ENCODE measurements around the gene MACROD2.

MACROD2 gene

DNA sequence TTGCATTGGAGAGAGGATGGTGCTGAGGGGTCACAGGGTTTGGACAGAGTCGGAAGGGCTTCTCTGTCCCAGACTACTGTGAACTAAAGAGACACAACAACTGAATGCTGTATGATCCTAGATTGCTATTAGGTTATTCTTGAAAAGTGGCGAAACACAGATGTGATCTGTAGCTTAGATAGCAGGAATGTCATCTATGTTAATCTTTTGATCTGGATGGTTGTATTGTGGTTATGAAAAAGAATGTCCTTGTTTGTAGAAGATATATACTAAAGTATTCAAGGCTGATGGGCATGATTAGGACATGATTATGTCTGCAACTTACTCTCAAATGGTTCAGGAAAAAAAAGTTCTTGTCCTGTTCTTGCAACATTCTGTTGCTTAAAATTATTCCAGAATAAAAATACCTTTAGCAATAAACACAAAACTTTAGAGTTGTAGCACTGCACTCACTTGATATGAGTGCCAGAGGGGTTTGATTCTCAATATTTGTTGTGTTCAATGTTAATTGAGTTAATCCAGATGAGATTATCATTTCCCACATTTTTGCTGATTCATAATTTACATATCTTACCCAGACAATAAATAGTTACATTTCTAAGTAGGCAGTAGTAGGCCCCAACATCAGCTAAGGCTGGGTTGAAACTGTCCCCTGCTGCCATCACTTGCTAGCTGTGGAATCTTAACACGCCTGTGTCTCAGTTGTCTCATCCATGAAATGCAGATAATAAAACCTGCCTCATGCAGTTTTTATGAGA is 1932.8 kb downstream of the MACROD2 start:
- H3K36me3 ChIP-seq: no peaks in the 10 kb centered on the region
- no peak for DNase-seq
- H3K4me3 ChIP-seq (ENCODE audit: low read depth, low read length): no peak overlapping the region
- no peaks in the 10 kb centered on the region for H3K27me3 ChIP-seq
- H3K4me1 ChIP-seq: no peaks in the 10 kb centered on the region; the same call in 1 of the 2 replicates
- TF ChIP-seq, protein P1, sequence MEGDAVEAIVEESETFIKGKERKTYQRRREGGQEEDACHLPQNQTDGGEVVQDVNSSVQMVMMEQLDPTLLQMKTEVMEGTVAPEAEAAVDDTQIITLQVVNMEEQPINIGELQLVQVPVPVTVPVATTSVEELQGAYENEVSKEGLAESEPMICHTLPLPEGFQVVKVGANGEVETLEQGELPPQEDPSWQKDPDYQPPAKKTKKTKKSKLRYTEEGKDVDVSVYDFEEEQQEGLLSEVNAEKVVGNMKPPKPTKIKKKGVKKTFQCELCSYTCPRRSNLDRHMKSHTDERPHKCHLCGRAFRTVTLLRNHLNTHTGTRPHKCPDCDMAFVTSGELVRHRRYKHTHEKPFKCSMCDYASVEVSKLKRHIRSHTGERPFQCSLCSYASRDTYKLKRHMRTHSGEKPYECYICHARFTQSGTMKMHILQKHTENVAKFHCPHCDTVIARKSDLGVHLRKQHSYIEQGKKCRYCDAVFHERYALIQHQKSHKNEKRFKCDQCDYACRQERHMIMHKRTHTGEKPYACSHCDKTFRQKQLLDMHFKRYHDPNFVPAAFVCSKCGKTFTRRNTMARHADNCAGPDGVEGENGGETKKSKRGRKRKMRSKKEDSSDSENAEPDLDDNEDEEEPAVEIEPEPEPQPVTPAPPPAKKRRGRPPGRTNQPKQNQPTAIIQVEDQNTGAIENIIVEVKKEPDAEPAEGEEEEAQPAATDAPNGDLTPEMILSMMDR (IDR thresholded peaks at IDR 0.05; ENCODE audit: low read depth, low read length): no peak
- no peaks in the 10 kb centered on the region for H3K9me3 ChIP-seq

DNA sequence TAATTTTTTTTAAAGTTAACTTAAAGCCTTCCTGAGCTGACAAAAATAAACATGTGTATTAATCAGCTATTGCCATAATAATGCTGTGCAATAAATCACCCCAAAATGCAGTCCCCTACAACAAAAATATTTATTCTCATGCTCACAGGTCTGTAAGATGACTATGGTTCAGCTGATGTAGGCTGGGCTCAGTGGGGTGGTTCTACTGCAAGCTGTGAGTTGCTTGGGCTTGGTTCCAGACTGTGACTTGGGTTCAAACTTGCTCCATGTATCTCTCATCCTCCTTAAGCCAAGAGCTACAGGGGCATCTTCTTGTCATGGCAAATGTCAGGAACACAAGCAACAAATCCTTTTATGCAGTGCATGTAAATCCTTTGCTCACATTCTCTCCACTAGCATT is 1933.6 kb downstream of the MACROD2 start:
- Histone ChIP-seq H3K36me3 (no peaks in the 10 kb centered on the region), H3K9me3 (no peaks in the 10 kb centered on the region), H3K4me1 (no peaks in the 10 kb centered on the region), H3K4me3 (ENCODE audit: low read depth, low read length) (no peak overlapping the region), H3K27me3 (no peaks in the 10 kb centered on the region)
- no peak for DNase-seq
- TF ChIP-seq, protein P1 (IDR thresholded peaks at IDR 0.05; ENCODE audit: low read depth, low read length): no peak

DNA sequence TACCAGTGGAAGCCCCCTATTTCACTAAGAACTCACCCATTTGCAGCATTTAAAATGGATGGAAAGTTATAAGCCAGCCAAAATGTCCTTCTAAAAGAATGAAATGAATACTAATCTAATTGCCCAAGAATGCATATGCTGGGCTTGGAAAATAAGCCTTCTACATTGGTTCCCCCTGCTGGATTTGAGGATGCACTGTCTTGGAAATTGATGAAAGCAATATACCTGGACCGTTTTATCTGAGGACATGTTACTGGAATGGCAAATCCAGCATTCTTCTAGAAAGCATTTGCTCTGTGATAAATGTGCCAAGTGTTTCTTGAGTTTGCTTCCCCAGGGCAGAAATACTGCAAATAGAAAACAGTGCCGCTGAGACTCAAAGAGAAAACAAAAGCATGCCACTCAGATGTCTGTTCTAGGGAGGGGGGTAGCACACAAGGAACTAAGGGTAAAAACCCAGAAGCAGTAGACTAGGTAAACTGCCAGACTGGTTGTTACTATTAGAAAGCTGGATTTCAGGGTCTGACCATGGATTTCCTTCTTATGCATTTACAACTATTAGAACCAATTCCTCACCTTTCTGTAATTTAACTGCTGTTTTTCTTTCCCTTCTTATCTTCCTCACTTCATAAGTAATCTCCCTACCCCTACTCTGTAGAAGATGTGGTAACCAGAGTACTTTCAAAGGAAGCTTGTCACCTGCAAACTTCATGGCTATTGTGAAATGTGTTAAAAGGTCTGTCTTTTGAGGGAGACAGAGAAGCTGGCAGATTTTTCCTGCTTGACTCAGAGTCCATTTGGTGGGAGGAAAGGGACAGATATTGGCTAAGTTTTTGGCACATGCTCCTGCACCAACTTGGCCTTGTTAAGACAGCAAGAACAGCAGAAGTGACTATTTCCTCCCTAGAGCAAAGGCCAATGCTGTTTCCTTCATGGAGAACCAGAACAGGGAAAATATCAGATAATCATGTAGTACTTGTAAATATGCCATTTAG is 1935.3 kb downstream of the MACROD2 start:
- Histone ChIP-seq H3K9me3 (no peaks in the 10 kb centered on the region), H3K27me3 (no peaks in the 10 kb centered on the region), H3K4me1 (no peaks in the 10 kb centered on the region), H3K4me3 (ENCODE audit: low read depth, low read length) (no peak overlapping the region), H3K36me3 (no peaks in the 10 kb centered on the region)
- DNase-seq: no peak
- TF ChIP-seq, protein P1 (IDR thresholded peaks at IDR 0.05; ENCODE audit: low read depth, low read length): peak; percentile 86

DNA sequence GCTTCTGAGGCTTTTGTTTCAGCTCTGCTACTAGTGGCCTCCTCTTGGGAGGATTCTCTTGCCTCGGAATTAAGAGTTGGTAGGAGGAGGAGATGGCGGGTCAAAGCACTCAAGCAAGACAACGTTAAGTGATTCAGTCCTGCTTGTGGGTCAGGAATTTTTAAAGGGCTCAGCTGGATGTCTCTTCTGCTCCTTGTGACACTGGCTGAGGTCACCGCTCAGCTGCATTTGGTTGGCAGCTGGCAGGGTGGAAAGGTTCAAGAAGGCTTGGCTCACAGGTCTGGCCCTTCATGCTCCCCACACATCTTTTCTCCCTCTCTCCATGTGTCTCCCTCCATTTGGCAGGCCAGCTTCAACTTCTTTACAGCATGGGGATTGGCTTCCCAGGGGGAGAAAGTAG is 1936.6 kb downstream of the MACROD2 start:
- no peaks in the 10 kb centered on the region for H3K27me3 ChIP-seq
- DNase-seq: no peak
- H3K9me3 ChIP-seq: no peaks in the 10 kb centered on the region
- TF ChIP-seq, protein P1 (IDR thresholded peaks at IDR 0.05; ENCODE audit: low read depth, low read length): no peak
- H3K4me1 ChIP-seq: no peaks in the 10 kb centered on the region
- H3K4me3 ChIP-seq (ENCODE audit: low read depth, low read length): no peak overlapping the region
- no peaks in the 10 kb centered on the region for H3K36me3 ChIP-seq

GRCh38 chr20:15937179-15937578 is 1941.9 kb downstream of the MACROD2 start:
- DNase-seq: no peak
- no peaks in the 10 kb centered on the region for H3K36me3 ChIP-seq
- H3K27me3 ChIP-seq: no peaks in the 10 kb centered on the region
- H3K4me3 ChIP-seq (ENCODE audit: low read depth, low read length): no peak overlapping the region
- no peaks in the 10 kb centered on the region; the same call in 1 of the 2 replicates for H3K9me3 ChIP-seq
- TF ChIP-seq, protein P1 (IDR thresholded peaks at IDR 0.05; ENCODE audit: low read depth, low read length): no peak
- H3K4me1 ChIP-seq: no peaks in the 10 kb centered on the region
